Skeletal muscle satellite cell (primary cell): Measurements from ENCODE around the gene ISCA1.

Experiments
- H3K27me3 ChIP-seq: 2 replicates; pipeline ENCODE4 v1.7.0; 2013; ENCODE audit warnings: low read length; ENCODE audit not compliant: control insufficient read depth, insufficient read depth
- H3K36me3 ChIP-seq: 2 replicates; pipeline ENCODE4 v1.7.0; 2013; ENCODE audit warnings: mild to moderate bottlenecking, control low read depth, low read length; ENCODE audit not compliant: insufficient read depth
- H3K4me1 ChIP-seq: 2 replicates; pipeline ENCODE4 v1.7.0; 2013; ENCODE audit warnings: low read length; ENCODE audit not compliant: control insufficient read depth, insufficient read depth
- H3K4me2 ChIP-seq: 2 replicates; pipeline ENCODE4 v1.7.0; 2013; ENCODE audit warnings: mild to moderate bottlenecking, low read length
- H3K4me3 ChIP-seq: 2 replicates; pipeline ENCODE4 v1.7.0; 2013; ENCODE audit warnings: low read length
- H3K9ac ChIP-seq: 2 replicates; pipeline ENCODE4 v1.7.0; 2013; ENCODE audit warnings: mild to moderate bottlenecking, low read depth, low read length, moderate library complexity
- H3K9me3 ChIP-seq: replicated peaks from 2 replicates; pipeline ENCODE4 v1.7.0; 2013; ENCODE audit warnings: mild to moderate bottlenecking, control low read depth, low read length

The ISCA1 gene

DNA sequence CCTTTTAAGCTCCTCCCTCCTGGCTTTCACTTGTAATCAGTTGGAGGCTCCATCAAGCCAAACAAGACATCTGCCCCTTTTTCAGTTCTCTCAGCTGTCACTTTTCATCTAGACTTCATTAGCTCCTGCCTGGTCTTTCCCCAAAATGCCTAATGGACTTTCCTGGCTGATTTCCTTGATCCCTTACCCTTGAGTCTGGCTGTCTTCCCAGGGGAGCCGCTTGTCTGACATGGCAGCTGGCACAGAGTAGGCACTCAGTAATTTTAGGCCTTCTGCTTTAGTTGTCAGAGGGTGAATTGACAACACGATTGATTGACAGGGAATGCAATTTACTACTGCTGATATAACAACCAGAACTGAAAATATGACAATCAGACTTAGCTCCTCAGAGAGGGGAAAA, 24.9 kb downstream of the ISCA1 start:
- no peak overlapping the region for H3K9ac ChIP-seq
- no peaks in the 10 kb centered on the region for H3K27me3 ChIP-seq
- H3K4me1 ChIP-seq, result no peaks in the 10 kb centered on the region
- no peaks in the 10 kb centered on the region for H3K9me3 ChIP-seq
- H3K4me2 ChIP-seq, result no peak overlapping the region
- H3K36me3 ChIP-seq, result peaks cover 2% of the 10 kb centered on the region
- H3K4me3 ChIP-seq, result no peak overlapping the region

DNA sequence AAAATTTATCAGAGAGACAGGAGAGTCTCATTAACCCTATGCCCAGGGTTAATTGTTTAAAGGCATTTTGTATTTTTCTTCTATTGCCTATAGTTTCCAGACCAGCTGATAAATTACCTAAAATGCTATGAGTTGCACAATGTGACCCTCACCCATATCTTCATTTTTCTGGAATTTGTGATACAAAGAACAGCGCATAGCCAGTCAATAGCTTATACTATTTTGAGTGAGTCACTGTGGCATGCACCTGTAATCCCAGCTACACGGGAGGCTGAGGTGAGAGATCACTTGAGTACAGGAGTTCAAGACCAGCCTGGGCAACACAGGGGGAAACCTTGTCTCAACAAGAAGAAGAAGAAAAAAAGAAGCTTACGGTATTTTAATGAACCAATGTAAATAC, 25.7 kb downstream of the ISCA1 start:
- Histone ChIP-seq H3K4me3 (no peak overlapping the region), H3K27me3 (no peaks in the 10 kb centered on the region), H3K9ac (no peak overlapping the region), H3K36me3 (no peaks in the 10 kb centered on the region), H3K4me2 (no peak overlapping the region), H3K9me3 (no peaks in the 10 kb centered on the region), H3K4me1 (no peaks in the 10 kb centered on the region)

DNA sequence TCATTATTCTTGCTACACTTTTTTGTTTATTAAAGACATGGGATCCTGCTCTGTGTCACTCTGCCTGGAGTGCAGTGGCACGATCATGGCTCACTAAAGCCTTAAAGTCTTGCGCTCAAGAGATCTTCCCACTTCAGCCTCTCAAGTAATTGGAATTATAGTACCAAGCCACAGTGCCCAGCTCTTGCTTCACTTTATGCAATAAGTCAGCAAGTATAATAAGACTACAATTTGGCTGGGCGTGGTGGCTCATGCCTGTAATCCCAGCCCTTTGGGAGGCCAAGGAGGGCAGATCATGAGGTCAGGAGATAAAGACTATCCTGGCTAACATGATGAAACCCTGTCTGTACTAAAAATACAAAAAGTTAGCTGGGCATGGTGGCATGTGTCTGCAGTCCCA, 28.8 kb downstream of the ISCA1 start:
- H3K27me3 ChIP-seq, result no peaks in the 10 kb centered on the region
- H3K36me3 ChIP-seq, result no peaks in the 10 kb centered on the region
- no peak overlapping the region for H3K4me2 ChIP-seq
- no peaks in the 10 kb centered on the region for H3K9me3 ChIP-seq
- no peaks in the 10 kb centered on the region for H3K4me1 ChIP-seq
- no peak overlapping the region for H3K9ac ChIP-seq
- H3K4me3 ChIP-seq, result no peak overlapping the region

DNA sequence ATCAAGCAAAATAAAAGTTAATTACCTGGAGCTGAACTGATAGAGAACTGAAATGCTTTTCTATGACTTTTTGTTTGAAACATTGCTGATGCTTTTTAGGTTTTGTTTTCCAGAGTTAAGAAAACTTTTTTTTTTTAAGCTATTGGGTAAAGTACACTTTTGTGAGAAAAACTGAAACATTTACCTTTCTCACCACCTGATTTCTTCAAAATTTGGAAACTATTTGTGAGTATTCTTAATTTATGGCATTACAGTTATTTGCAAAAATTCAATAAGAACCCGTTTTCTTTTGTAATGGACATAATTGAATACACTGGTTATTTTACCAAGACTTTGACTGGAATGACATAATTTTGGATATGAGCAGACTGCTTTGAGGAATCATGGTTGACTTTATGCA, 29.5 kb downstream of the ISCA1 start:
- Histone ChIP-seq H3K27me3 (no peaks in the 10 kb centered on the region), H3K36me3 (no peaks in the 10 kb centered on the region), H3K4me2 (no peak overlapping the region), H3K4me3 (no peak overlapping the region), H3K4me1 (no peaks in the 10 kb centered on the region), H3K9ac (no peak overlapping the region), H3K9me3 (no peaks in the 10 kb centered on the region)

DNA sequence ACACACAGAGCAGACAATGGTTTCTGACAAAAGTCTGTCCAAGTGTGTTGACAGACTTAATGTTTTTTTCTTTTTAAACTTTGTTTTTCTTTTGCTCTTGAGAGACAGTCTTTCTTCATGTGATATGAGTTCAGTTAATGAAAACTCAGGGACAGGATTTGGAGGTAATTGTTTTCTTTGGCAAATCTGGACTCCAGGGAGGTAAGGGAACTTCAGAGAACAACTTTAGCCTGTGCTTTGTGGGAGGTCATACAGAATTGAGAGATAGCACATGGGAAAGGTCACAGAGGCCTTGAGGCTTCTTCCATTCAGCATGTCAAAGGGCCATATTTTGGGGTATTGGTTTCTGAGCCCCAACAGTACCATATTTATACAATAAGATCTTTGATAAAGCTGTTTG, 32.2 kb downstream of the ISCA1 start:
- H3K27me3 ChIP-seq, result no peaks in the 10 kb centered on the region
- no peaks in the 10 kb centered on the region for H3K9me3 ChIP-seq
- H3K4me1 ChIP-seq, result no peaks in the 10 kb centered on the region
- no peak overlapping the region for H3K4me3 ChIP-seq
- no peak overlapping the region for H3K9ac ChIP-seq
- H3K36me3 ChIP-seq, result no peaks in the 10 kb centered on the region
- H3K4me2 ChIP-seq, result no peak overlapping the region

DNA sequence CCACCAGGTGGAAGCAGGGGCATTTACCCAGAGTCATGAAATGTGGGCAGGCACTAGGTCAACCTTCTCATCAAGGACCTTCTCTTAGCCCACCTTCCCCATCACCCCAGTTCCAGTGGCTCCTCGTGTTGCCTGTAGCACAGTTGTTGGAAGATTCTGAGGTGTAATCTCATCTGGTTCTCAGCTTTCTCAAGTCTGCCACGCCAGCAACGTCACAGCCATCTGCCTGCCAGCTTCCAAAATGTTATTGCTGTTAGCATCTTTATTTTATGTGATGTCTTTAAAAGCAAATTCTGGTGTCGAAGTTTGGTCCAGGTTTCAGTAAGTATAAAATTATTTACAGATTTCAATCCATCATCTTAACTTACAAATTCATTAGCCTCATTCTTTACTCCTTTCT, 33.6 kb downstream of the ISCA1 start:
- H3K36me3 ChIP-seq, result no peaks in the 10 kb centered on the region
- H3K4me1 ChIP-seq, result no peaks in the 10 kb centered on the region
- H3K4me2 ChIP-seq, result no peak overlapping the region
- no peaks in the 10 kb centered on the region for H3K27me3 ChIP-seq
- H3K9me3 ChIP-seq, result no peaks in the 10 kb centered on the region
- no peak overlapping the region for H3K4me3 ChIP-seq
- no peak overlapping the region for H3K9ac ChIP-seq

DNA sequence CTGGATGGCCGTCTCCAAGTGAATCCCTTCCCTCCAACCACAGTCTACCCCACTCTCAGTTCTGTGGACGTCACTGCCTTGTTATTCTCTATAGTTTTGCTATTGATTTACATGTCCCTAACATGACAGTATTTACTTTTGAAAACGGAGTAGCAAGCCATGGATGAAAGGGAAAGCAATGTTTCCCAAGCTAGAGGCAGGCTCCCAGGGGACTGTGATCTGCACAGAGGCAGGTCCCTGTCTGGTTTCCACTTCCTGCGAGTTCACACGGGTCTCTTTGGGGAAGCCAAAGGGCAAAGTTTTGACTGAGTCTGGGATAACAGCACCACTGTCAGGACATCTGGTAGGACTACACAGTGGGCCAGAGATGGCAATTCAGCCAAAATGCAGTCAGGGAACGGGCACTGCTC, 35.6 kb downstream of the ISCA1 start:
- no peaks in the 10 kb centered on the region for H3K36me3 ChIP-seq
- H3K4me2 ChIP-seq, result no peak overlapping the region
- H3K4me1 ChIP-seq, result no peaks in the 10 kb centered on the region
- H3K4me3 ChIP-seq, result no peak overlapping the region
- no peaks in the 10 kb centered on the region for H3K9me3 ChIP-seq
- H3K27me3 ChIP-seq, result no peaks in the 10 kb centered on the region
- no peak overlapping the region for H3K9ac ChIP-seq

DNA sequence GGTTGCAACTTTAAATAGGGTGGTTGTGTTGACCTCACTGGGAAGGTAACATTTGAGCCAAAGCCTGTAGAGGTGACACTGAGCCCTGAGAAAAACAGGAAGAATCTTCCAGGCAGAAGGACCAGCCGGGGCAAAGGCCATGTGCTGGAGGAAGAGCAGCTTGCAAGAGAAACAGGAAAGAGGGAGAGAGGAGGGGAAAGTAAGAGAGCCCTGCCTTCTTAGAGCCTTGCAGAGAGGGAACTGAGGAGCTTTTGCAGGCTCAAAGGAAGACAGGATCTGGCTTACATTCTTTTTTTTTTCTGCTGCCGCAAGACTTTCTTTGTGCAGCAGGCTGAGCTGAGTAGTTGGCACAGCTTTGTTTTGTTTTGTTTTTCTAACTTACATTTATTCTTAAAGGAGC, 40.3 kb downstream of the ISCA1 start:
- Histone ChIP-seq H3K4me2 (no peak overlapping the region), H3K36me3 (no peaks in the 10 kb centered on the region), H3K9ac (no peak overlapping the region), H3K27me3 (no peaks in the 10 kb centered on the region), H3K4me1 (no peaks in the 10 kb centered on the region), H3K9me3 (no peaks in the 10 kb centered on the region), H3K4me3 (no peak overlapping the region)

DNA sequence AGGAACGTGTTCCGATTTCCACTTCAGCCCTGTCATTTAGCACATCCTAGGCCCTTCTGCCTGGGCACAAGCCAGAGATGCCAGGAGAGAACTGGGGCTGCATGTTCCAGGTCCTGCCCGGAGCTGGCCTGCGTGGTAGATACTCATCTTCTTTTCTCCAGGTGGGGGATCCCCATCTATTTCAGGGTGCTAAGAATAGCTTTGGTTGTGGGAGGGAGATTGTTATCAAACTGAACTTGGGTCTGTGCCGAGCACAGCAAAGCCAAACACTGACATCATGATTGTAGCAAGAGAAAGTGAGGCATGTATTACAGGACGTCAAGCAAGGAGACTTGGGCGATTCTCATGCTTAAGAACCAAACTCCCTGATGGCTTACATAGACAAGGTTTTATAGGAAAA, 41.1 kb downstream of the ISCA1 start:
- no peak overlapping the region for H3K9ac ChIP-seq
- no peaks in the 10 kb centered on the region for H3K36me3 ChIP-seq
- no peak overlapping the region for H3K4me2 ChIP-seq
- no peaks in the 10 kb centered on the region for H3K27me3 ChIP-seq
- H3K4me3 ChIP-seq, result no peak overlapping the region
- no peaks in the 10 kb centered on the region for H3K4me1 ChIP-seq
- no peaks in the 10 kb centered on the region for H3K9me3 ChIP-seq

DNA sequence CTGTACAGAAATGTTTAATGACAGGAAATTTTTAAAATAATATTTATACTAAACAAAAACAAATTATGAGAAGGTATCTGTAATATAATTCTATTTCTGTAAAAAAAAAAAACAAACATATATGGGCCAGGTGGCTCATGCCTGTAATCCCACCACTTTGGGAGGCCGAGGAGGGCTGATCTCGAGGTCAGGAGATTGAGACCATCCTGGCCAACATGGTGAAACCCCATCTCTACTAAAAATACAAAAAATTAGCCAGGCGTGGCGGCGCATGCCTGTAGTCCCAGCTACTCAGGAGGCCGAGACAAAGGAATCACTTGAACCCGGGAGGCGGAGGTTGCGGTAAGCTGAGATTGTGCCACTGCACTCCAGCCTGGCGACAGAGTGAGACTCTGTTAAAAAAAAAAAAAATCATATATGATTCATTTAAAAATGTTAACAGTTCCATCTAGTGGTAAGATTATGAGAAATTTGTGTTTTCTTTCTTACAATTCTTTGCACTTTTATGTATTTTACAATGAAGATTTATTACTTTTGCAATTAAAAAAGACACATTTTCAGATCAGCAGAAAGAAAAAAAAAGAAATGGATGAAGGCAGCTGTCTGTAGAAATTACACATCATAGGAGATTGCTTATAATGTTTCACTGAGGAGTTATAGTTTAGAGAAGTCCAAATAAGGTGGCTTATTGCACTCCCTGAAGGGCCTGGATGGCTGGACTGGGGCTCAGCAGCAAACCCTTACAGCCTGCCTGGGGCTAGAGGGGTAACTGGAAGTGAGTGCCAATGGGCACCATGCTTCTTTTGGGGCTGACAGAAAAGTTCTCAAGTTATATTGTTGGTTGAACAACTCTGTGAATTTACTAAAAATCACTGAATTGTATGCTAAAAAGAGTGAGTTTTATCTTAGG, 43.2 kb downstream of the ISCA1 start:
- no peak overlapping the region for H3K4me3 ChIP-seq
- no peaks in the 10 kb centered on the region for H3K36me3 ChIP-seq
- H3K4me1 ChIP-seq, result no peaks in the 10 kb centered on the region
- no peak overlapping the region for H3K9ac ChIP-seq
- no peaks in the 10 kb centered on the region for H3K9me3 ChIP-seq
- no peak overlapping the region for H3K4me2 ChIP-seq
- H3K27me3 ChIP-seq, result no peaks in the 10 kb centered on the region

DNA sequence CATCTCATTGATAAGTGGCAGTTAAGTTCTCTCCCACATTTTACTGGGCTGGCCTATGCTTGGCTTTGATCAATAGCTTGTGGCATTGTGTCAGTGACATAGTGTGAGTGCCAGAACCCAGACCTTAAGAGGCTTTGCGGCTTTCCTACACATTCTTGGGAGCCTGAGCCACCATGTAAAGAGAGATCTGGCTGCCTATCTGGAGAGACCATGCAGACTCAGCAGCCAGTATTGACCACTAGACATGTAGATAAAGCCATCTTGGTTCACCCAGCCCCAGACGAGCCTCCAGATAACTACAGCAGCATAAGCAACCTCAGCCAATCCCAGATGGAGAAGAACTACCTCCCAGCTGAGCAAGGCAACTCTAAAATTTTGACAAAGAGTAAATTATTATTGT, 51.5 kb downstream of the ISCA1 start:
- H3K36me3 ChIP-seq, result no peaks in the 10 kb centered on the region
- H3K27me3 ChIP-seq, result no peaks in the 10 kb centered on the region
- no peaks in the 10 kb centered on the region for H3K9me3 ChIP-seq
- no peak overlapping the region for H3K4me2 ChIP-seq
- no peaks in the 10 kb centered on the region for H3K4me1 ChIP-seq
- no peak overlapping the region for H3K9ac ChIP-seq
- no peak overlapping the region for H3K4me3 ChIP-seq

DNA sequence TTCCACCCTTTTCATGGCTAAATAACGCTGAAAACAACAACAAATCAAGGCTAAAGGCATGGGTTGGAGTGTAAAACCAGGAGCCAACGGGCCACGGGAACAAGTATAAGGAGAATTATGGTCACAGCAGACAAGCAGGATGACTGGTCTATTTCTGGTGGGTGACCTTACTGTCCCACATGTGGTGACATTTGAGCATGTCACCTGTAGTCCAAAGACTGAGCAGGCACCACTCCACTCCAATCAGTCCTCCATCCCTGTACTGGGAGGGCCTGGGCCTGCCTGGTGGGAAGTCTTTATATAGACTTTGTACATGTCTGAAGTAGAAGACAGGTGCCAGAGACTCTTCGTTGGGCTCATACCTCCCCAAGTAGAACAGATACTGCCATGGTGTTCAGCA, 59.7 kb downstream of the ISCA1 start:
- Histone ChIP-seq H3K4me3 (no peak overlapping the region), H3K4me2 (no peak overlapping the region)

More for the DNA sequence above, 59.7 kb downstream of the ISCA1 start:
- H3K36me3 ChIP-seq, result no peaks in the 10 kb centered on the region
- no peak overlapping the region for H3K9ac ChIP-seq
- no peaks in the 10 kb centered on the region for H3K27me3 ChIP-seq
- no peaks in the 10 kb centered on the region for H3K9me3 ChIP-seq
- H3K4me1 ChIP-seq, result no peaks in the 10 kb centered on the region
